HEK293 (cell line): ENCODE results near the gene GNMT.

Experiments used
- CTCF ChIA-PET: fragments of 350-600 bp; formaldehyde crosslinking; extraction: SDS; loops from one replicate; lab custom pipeline; 2021; ENCODE audit warnings: antibody characterized with exemption; lab: Yijun Ruan, JAX
- POLR2A ChIA-PET: fragments of 300-600 bp; formaldehyde crosslinking; extraction: SDS; loops from one replicate; lab custom pipeline; 2020; ENCODE audit warnings: antibody characterized with exemption, inconsistent platforms; lab: Yijun Ruan, JAX
- H3K27ac ChIP-seq: fragments of 200-500 bp; sonication (Bioruptor generic); 2 replicates; pipeline ENCODE4 v1.5.1; 2014; ENCODE audit warnings: low read depth, low read length, control low read depth, inconsistent platforms; ENCODE audit errors: extremely low read depth
- H3K36me3 ChIP-seq, 2 experiments: fragments of 200-500 bp in 1 of 2; sonication (Bioruptor generic) in 1 of 2; 1 replicate in 1 of 2; 2 replicates in 1 of 2; pipeline ENCODE4 v1.5.1; 2014 to 2017; ENCODE audit warnings: inconsistent platforms in 2 of 2, low read length in 2 of 2; ENCODE audit not compliant: control insufficient read depth in 2 of 2, insufficient read depth in 1 of 2
- H3K4me1 ChIP-seq: fragments of 200-500 bp; sonication (Bioruptor generic); 2 replicates; pipeline ENCODE4 v1.5.1; 2014; ENCODE audit warnings: mild to moderate bottlenecking, low read length, inconsistent platforms; ENCODE audit not compliant: control insufficient read depth, insufficient read depth
- H3K4me3 ChIP-seq: 2 replicates; pipeline ENCODE4 v1.5.1; 2011; ENCODE audit warnings: low read depth, mild to moderate bottlenecking, control low read depth, low read length, moderate library complexity
- H3K9me3 ChIP-seq: fragments of 200-500 bp; sonication (Bioruptor generic); 2 replicates; pipeline ENCODE4 v1.5.1; 2014; ENCODE audit warnings: low read depth, low read length, inconsistent platforms; ENCODE audit not compliant: control insufficient read depth, insufficient read depth
- GLI4 ChIP-seq: fragments of 450-650 bp; formaldehyde crosslinking; IDR thresholded peaks from 2 replicates; pipeline ENCODE4 v1.5.1; 2016; ENCODE audit warnings: missing biosample characterization, missing genetic modification characterization
- GLIS2 ChIP-seq: fragments of 450-650 bp; formaldehyde crosslinking; IDR thresholded peaks from 2 replicates; pipeline ENCODE4 v1.5.1; 2016; ENCODE audit warnings: missing biosample characterization, missing genetic modification characterization
- HOXA7 ChIP-seq: sonication (generic); formaldehyde crosslinking; IDR thresholded peaks from 2 replicates; pipeline ENCODE4 v1.8.1; 2022; ENCODE audit warnings: missing genetic modification reagents, borderline replicate concordance
- KLF16 ChIP-seq: fragments of 450-650 bp; formaldehyde crosslinking; IDR thresholded peaks from 2 replicates; pipeline ENCODE4 v1.5.1; 2017; ENCODE audit warnings: missing biosample characterization, missing genetic modification characterization
- KLF9 ChIP-seq: fragments of 450-650 bp; formaldehyde crosslinking; IDR thresholded peaks from 2 replicates; pipeline ENCODE4 v1.5.1; 2016; ENCODE audit warnings: missing biosample characterization, missing genetic modification characterization, low read depth
- OSR2 ChIP-seq: fragments of 450-650 bp; formaldehyde crosslinking; IDR thresholded peaks from 2 replicates; pipeline ENCODE4 v1.5.1; 2016; ENCODE audit warnings: missing biosample characterization, missing genetic modification characterization
- PATZ1 ChIP-seq: fragments of 450-650 bp; formaldehyde crosslinking; IDR thresholded peaks from 2 replicates; pipeline ENCODE4 v1.5.1; 2016; ENCODE audit warnings: missing biosample characterization, missing genetic modification characterization
- PRDM2 ChIP-seq: fragments of 450-650 bp; formaldehyde crosslinking; IDR thresholded peaks from 2 replicates; pipeline ENCODE4 v1.5.1; 2016; ENCODE audit warnings: missing biosample characterization, missing genetic modification characterization, borderline replicate concordance
- SP2 ChIP-seq: fragments of 450-650 bp; formaldehyde crosslinking; IDR thresholded peaks from 2 replicates; pipeline ENCODE4 v1.5.1; 2016; ENCODE audit warnings: missing biosample characterization, missing genetic modification characterization
- SP7 ChIP-seq: fragments of 450-650 bp; formaldehyde crosslinking; IDR thresholded peaks from 2 replicates; pipeline ENCODE4 v1.5.1; 2016; ENCODE audit warnings: missing biosample characterization, missing genetic modification characterization
- ZBTB1 ChIP-seq: fragments of 450-650 bp; formaldehyde crosslinking; IDR thresholded peaks from 2 replicates; pipeline ENCODE4 v1.5.1; 2016; ENCODE audit warnings: missing biosample characterization, missing genetic modification characterization
- ZBTB17 ChIP-seq: fragments of 450-650 bp; formaldehyde crosslinking; IDR thresholded peaks from 2 replicates; pipeline ENCODE4 v1.5.1; 2016; ENCODE audit warnings: missing biosample characterization, missing genetic modification characterization
- ZBTB26 ChIP-seq: fragments of 450-650 bp; formaldehyde crosslinking; optimal IDR thresholded peaks from 2 replicates; pipeline ENCODE3; 2016; ENCODE audit warnings: missing biosample characterization, mild to moderate bottlenecking, missing genetic modification characterization
- ZNF138 ChIP-seq: fragments of 450-650 bp; formaldehyde crosslinking; IDR thresholded peaks from 2 replicates; pipeline ENCODE4 v1.5.1; 2016; ENCODE audit warnings: missing biosample characterization, missing genetic modification characterization, borderline replicate concordance
- ZNF148 ChIP-seq: fragments of 450-650 bp; formaldehyde crosslinking; IDR thresholded peaks from 2 replicates; pipeline ENCODE4 v1.5.0; 2017; ENCODE audit warnings: missing biosample characterization, missing genetic modification characterization, borderline replicate concordance
- ZNF341 ChIP-seq: fragments of 450-650 bp; formaldehyde crosslinking; IDR thresholded peaks from 2 replicates; pipeline ENCODE4; 2016; ENCODE audit warnings: low read depth, missing biosample characterization, missing genetic modification characterization
- ZNF391 ChIP-seq: fragments of 450-650 bp; formaldehyde crosslinking; IDR thresholded peaks from 2 replicates; pipeline ENCODE4 v1.5.1; 2016; ENCODE audit warnings: low read depth, missing biosample characterization, missing genetic modification characterization, borderline replicate concordance
- ZNF449 ChIP-seq: fragments of 450-650 bp; formaldehyde crosslinking; IDR thresholded peaks from 2 replicates; pipeline ENCODE4 v1.5.1; 2017; ENCODE audit warnings: missing biosample characterization, mild to moderate bottlenecking, missing genetic modification characterization, moderate library complexity
- ZNF560 ChIP-seq: fragments of 450-650 bp; formaldehyde crosslinking; IDR thresholded peaks from 2 replicates; pipeline ENCODE4 v1.5.1; 2017; ENCODE audit warnings: missing biosample characterization, missing genetic modification characterization, borderline replicate concordance
- ZNF629 ChIP-seq: fragments of 450-650 bp; formaldehyde crosslinking; IDR thresholded peaks from 2 replicates; pipeline ENCODE4 v1.5.1; 2017; ENCODE audit warnings: missing biosample characterization, missing genetic modification characterization
- ZNF660 ChIP-seq: fragments of 450-650 bp; IDR thresholded peaks from 2 replicates; pipeline ENCODE4 v1.5.1; 2018; ENCODE audit warnings: missing biosample characterization, mild to moderate bottlenecking, missing genetic modification characterization
- ZNF677 ChIP-seq: fragments of 450-650 bp; IDR thresholded peaks from 2 replicates; pipeline ENCODE4 v1.5.0; 2018; ENCODE audit warnings: missing biosample characterization, mild to moderate bottlenecking, missing genetic modification characterization, moderate library complexity
- ZNF701 ChIP-seq: fragments of 450-650 bp; formaldehyde crosslinking; IDR thresholded peaks from 2 replicates; pipeline ENCODE4 v1.5.1; 2016; ENCODE audit warnings: missing biosample characterization, missing genetic modification characterization
- ZNF837 ChIP-seq: fragments of 450-650 bp; formaldehyde crosslinking; IDR thresholded peaks from 2 replicates; pipeline ENCODE4 v1.5.1; 2016; ENCODE audit warnings: missing biosample characterization, missing genetic modification characterization

The GNMT gene

GRCh38 chr6:43013097-43013842 lies 52.7 kb downstream of the GNMT start:
- no peaks in the 10 kb centered on the region for H3K9me3 ChIP-seq
- H3K4me3 ChIP-seq: peak overlapping the region; percentile 70
- H3K27ac ChIP-seq: peak overlapping the region; percentile 76
- ChIA-PET CTCF (interaction anchor here (0.6 to 2.6 kb wide), 5 partner anchors 8 to 351 kb away, joined by 3 to 14 read pairs (median 4); no protein-coding TSS in a partner anchor), POLR2A (interaction anchor here (0.6 to 4.6 kb wide), 28 partner anchors 10 to 1180 kb away, joined by 3 to 66 read pairs (median 6); partner anchors contain the start of genes CNPY3, CUL7, CUL9 and KLC4)
- peaks cover 12% of the 10 kb centered on the region for H3K4me1 ChIP-seq
- H3K36me3 ChIP-seq: peaks cover 25 to 71% of the 10 kb centered on the region in 2 experiments
- TF ChIP-seq PATZ1: peak; percentile 85
- TF ChIP-seq ZNF148: no peak
- TF ChIP-seq ZBTB26 (tag by site-specific recombination): no peak
- no peak for TF ChIP-seq ZBTB1
- TF ChIP-seq ZNF138 (tag by site-specific recombination): no peak
- TF ChIP-seq OSR2 (tag by site-specific recombination): no peak
- no peak; the same call in 1 of the 2 replicates for TF ChIP-seq SP7 (tag by site-specific recombination)
- TF ChIP-seq ZNF560: no peak
- peak; percentile 95 for TF ChIP-seq ZNF449 (tag by site-specific recombination)
- TF ChIP-seq KLF16 (tag by site-specific recombination): peak; percentile 64; the same call in 1 of the 2 replicates
- TF ChIP-seq ZNF341 (tag by site-specific recombination): peak; percentile 57; the same call in 1 of the 2 replicates
- no peak for TF ChIP-seq GLI4 (tag by site-specific recombination)
- TF ChIP-seq ZNF837 (tag by site-specific recombination): no peak
- TF ChIP-seq ZNF660 (tag by site-specific recombination): 0 out of 2 replicates have a peak, but pooled peaks have one; percentile 45
- TF ChIP-seq KLF9 (tag by site-specific recombination): peak; percentile 90
- no peak for TF ChIP-seq ZNF677 (tag by site-specific recombination)
- no peak for TF ChIP-seq PRDM2 (tag by site-specific recombination)
- no peak for TF ChIP-seq ZNF629 (tag by site-specific recombination)
- TF ChIP-seq SP2 (tag by site-specific recombination): 0 out of 2 replicates have a peak, but pooled peaks have one; percentile 45
- TF ChIP-seq ZBTB17: peak; percentile 22; the same call in 1 of the 2 replicates
- TF ChIP-seq GLIS2 (tag by site-specific recombination): peak; percentile 46; the same call in 1 of the 2 replicates
- no peak for TF ChIP-seq HOXA7 (CRISPR knock-in tag)
- TF ChIP-seq ZNF391 (tag by site-specific recombination): 0 out of 2 replicates have a peak, but pooled peaks have one; percentile 62
- TF ChIP-seq ZNF701 (tag by site-specific recombination): no peak
